Measurements from ENCODE around the gene RDH12.
"Not testable (repeated sequence)": the region's sequence is repeated elsewhere in the genome, so short reads cannot be mapped to it uniquely, and the experiment has no call there.

The RDH12 gene

DNA sequence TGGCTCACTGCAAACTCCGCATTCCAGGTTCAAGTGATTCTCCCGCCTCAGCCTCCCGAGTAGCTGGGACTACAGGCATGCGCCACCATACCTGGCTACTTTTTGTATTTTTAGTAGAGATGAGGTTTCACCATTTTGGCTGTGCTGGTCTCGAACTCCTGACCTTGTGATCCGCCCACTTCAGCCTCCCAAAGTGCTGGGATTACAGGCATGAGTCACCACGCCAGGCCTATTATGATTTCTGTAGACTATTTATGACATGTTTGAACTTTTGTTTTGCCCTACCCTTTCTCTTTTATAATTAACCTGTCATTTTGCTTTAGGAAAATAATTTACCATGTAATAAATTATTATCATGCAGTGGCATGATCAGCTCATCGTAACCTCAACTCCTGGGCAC, at the start of gene RDH12:
TSS of gene RDH12 (plus strand) at position 395 of the 400 bp plus-strand sequence. CDS start 20,757 bp downstream, outside the sequence.
- not testable (repeated sequence) for DNase-seq (ENCODE audit: low read depth, low spot score)

DNA sequence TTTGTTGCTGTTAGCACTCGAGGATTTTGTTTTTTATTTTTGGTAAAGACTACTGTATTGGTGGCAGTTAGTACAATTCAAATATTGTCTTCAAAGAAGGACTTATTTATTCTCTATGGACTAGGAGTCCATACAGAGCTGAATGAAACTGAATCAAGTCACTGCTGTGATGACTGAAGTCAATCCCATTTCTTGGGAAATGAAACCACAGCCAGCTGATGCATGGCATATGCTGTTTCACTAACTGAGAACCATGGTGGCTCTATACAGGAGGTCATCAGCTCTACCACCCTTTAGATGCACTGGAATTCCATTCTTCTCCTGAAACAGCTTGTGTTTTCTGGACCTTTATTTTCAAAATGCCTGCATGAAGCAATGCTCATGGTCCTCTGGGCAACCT, 49.5 kb upstream of the RDH12 start:
- DNase-seq (ENCODE audit: low read depth, low spot score): no peak

DNA sequence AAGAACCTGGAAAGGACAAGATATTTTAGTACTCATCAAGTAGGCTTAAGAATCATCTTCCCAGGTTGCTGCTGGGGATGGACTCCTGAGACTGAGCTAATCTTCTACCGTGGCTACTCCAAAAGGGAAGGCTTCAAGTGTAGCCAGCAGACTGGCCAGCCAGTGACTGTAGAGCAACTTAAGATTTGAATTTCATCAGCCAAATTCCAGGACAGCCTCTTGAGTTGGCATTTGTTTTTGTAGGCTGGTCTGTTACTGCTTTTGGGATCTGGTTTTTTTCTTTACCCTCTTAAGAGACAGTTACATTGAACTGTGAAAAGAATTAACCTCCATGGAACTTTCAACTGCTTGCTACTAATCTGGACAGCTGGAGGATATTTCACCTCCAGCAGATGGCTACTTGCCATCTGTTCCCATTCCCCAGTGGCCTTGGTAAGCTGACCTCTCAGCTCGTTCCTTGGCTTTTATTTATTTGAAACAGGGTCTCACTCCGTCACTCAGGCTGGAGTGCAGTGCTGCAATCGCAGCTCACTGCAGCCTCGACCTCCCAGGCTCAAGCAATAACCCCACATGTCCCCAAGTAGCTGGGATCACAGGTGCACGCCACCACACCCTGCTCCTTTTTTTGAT, 47.9 kb upstream of the RDH12 start:
- DNase-seq (ENCODE audit: low read depth, low spot score): no peak

DNA sequence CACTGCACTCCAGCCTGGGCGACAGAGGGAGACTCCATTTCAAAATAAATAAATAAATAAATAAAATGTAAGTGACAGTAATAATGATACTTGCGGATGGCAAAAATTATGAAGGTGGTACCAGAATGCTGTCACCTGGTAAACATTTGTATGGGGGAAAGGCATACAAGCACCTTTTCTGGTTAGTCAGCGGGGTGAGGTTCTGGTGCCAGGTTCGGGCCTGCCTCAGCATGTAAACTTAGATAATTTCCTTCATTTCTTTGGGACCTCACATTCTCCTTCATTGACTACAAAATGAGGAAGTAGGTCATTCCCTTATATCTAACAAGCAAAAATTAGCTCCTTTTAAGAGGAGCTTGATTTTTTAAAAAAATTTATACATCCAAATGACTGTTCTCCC, 38.1 kb upstream of the RDH12 start:
- no peak for DNase-seq (ENCODE audit: low read depth, low spot score)

DNA sequence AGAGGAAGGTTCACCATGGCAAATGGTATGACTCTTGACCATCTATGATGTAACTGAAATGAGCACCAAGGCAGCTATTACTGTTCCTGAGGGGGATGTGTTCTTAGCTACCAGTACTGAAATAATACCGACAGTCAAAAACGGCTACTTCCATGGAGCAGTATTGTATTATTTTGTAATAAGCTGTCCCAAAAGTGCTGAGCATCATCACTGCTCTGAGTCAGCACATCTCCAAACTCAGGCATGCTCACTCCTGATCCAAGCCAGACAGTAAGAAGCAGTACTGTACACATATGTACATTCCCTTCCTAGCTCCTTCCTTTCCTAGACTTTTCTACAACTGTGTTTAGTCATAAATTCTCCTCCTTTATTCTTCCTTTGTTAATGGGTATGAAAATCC, 35.8 kb upstream of the RDH12 start:
- DNase-seq (ENCODE audit: low read depth, low spot score): no peak

DNA sequence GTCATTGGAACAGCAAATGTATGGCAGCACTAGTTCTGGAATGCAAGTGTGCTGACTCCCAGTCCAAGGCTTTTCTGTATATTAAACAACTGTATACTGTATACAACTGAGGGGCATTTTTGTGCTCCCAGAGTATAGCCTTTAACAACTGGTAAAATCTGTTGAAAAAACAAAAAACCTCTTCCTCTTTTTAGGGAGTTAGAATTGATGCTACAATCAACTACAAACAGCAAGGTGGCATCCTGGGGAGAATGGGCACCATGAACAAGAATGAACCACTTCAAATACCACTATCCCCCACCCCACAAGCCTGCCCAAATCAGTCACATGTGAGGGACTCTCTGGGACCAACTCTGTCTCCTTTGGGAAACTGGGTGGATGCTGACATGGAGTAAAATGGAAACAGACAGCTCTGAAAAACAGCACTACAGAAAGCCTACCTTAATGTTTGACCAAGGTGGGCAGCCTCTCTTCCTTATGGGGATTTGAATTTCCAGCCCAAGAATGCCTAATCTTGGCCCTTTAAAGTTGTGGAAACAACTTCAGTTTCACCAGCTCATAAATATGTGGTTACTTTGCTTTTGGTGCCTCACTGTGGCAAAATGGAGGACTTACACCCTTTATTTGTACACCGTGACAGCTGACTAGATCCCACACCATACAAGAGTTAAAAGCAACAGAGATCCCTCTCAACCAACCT, 34.8 kb upstream of the RDH12 start:
- peak; percentile 39 for DNase-seq (ENCODE audit: low read depth, low spot score)

DNA sequence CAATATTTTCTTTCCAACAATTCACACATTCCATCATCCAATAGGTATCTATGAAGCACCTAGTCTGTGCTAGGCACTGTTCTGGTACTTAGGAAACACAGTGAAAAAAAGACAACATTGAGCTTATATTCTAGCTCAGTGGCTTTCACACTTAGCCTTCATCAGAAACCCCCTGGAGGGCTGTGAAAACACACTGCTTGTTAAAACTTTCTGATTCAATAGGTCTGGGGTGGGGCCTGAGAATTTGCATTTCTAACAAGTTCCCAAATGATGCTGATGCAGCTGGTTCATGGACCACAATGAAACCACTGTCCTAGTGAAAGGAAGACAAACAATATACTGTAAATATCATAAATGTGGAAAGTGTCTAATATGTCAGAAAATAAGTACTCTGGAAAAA, 33.1 kb upstream of the RDH12 start:
- DNase-seq (ENCODE audit: low read depth, low spot score): no peak

DNA sequence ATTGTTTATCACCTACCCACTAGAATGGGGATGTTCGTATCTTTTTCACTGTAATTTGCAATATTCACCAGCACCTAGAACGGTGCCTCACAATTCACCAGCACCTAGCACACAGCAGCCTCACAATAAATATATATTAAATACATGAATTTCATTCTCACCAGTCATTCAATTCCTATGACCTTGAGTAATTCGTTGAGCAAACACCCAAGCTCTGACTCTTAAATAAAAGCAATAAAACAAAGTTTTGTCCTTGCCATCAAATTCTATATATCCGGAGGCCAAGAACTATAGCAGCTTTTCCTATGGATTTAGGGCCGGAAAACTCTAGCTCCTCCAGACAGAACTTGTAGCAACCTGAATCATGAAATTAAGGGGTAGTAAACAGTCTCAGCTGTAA, 28.2 kb upstream of the RDH12 start:
- no peak for DNase-seq (ENCODE audit: low read depth, low spot score)

DNA sequence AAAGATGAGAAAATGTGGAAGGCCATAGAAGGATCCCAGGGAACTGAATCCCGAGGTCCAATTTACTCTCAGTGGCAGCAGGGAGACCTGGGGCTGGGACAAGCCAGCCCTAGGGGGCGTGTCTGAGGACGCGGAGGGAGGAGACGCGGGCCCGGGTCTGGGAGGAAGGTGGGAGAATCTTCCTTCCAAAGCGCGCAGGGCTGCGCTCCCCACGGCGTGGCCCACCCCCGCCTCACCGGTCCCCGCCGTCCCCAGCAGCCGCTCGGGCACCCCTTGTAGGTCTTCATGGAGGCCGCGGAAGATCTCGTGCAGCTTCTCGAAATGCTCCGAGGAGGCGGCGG, 27.6 kb upstream of the RDH12 start:
- DNase-seq (ENCODE audit: low read depth, low spot score): no peak

DNA sequence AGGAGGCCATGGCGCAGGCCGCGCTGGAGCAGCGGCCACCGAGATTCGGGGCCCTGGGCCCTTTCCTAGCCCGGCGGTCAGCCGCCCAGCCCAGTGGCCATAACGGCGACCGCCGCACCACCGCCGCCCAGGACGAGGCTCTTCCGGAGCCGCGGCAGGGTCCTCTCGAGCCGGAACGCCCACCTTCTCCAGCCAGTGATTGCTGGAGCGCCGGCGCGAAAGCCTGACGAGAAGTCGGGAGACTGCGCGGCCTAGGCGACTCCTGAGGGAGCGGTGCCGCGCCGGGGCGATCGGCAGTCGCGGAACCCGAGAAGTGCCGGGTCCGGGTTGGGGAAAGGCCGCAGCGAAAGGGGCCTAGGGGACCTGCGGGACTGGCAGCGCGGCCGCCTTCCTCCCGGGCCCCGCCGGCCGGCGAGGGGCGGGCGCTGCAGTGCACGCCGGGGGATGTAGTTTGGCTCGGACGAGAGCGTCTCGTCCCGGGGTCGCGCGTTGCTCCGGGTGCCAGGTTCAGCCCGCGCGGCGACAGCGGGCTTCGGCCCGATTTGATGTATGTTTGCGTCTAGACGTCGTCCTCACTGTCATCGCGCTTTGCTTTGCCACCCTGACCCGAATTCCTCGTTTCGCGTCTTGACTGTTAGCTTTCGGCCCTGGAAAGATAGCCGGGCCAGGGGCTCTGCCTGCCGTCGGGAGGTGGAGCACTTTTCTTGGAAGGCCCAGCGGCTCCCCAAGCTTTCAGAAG, 27.0 kb upstream of the RDH12 start, which contains the start of gene VTI1B:
TSS of gene VTI1B (minus strand) at position 153 of the 739 bp plus-strand sequence. CDS start at position 10, 143 bp downstream.
- DNase-seq (ENCODE audit: low read depth, low spot score): peak; percentile 51

DNA sequence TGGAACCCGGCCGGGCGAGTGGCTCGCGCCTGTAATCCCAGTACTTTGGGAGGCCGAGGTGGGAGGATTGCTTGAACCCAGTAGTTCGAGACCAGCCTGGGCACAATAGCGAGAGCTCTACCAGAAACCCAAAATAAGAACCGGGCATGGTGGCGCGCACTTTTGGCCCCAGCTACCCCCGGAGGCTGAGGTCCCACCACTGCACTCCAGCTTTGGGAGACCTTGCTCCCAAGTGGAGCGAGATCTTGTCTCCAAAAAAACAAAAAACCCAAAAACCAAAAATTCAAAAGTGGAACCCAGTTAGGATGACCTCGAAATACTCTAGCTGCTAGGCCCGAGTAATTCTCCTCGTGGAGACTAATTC, 26.5 kb upstream of the RDH12 start:
- no peak for DNase-seq (ENCODE audit: low read depth, low spot score)

DNA sequence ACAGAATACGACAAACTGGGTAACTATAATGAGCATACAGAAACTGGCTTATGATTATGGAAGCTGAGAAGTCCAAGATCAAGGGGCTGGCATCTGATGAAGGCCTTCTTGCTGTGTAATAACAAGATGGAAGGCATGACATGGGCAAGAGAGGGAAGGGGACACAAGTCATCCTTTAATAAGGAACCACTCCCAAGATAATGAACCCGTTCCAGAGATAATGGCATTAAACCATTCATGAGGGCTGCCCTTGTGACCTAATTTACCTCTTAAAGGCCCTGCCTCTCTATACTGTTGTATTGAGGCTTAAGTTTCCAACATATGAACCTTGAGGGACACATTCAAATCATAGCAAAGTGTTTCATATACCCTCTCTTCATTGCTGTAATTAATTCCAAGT, 22.7 kb upstream of the RDH12 start:
- DNase-seq (ENCODE audit: low read depth, low spot score): no peak

DNA sequence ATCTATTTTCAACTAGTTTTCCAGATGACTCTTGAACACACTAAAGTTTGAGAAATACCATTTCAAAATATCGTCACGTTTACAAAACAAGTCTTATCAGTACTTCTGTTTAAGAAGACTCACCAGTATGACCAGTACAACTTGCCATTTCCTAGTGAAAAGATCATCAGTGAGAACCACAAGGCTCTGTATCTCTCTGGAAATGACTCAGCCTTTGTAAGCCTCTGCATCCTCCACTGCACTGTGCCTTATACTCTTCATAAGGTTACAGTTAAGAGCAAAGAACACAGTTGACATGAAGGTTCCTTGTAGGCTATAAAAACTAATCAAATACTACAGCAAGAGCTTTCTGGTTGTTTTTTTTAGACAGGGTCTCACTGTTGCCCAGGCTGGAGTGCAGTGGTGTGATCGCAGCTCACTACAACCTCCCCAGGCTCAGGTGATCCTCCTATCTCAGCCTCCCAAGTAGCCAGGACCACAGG, 21.5 kb upstream of the RDH12 start:
- DNase-seq (ENCODE audit: low read depth, low spot score): no peak

DNA sequence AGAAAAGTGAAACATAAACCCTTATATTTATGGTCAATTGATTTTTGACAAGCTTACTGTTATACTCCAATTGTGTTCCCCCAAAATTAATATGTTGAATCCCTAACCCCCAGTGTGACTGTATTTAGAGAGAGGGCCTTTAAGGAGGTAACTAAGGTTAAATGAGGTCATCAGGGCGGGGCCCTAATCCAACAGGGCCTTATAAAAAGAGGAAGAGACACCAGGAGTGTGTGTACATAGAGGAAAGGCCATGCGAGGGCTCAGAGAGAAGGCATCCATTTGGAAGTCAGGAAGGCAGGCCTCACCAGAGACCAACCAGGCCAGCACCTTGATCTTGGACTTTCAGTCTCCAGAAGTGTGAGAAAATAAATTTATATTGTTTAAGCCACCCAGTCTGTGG, 20.7 kb upstream of the RDH12 start:
- no peak for DNase-seq (ENCODE audit: low read depth, low spot score)

DNA sequence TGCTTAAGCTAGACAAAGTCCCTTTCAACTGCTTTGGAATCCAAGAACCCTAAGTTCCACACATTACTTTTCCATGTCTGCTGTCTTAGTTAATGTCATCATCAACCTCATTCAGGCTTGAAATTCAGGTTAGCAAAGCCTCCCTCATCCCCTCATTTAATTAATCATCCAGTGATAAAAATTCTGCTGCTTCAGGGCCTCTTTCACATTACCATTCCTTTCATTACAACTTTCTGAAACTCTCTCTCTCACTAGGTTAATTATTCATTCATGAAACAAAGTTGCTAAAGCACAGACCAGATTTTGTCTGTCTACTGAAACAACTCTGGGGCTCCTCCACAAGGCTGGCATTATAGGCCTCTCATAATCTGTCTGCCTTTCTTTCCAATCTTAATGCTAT, 17.8 kb upstream of the RDH12 start:
- no peak for DNase-seq (ENCODE audit: low read depth, low spot score)

DNA sequence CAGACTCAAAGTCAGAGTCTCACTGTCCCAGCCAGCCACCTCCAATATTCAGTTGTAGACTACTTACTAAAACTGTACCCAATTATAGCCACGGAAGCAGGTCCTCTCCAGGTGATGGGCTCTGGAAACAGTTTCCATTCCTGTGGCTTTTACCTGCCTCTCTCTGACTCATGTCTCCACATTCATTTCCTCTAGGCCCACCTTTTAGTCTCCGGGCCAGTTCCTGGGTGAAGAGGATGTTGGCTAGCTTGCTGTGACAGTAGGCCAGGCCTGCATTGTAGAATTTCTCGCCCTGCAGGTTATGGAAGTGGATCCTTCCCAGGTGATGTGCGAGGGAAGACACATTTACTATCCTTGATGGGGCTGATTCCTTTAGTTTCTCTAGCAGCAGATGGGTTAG, 11.7 kb upstream of the RDH12 start:
- no peak for DNase-seq (ENCODE audit: low read depth, low spot score)

DNA sequence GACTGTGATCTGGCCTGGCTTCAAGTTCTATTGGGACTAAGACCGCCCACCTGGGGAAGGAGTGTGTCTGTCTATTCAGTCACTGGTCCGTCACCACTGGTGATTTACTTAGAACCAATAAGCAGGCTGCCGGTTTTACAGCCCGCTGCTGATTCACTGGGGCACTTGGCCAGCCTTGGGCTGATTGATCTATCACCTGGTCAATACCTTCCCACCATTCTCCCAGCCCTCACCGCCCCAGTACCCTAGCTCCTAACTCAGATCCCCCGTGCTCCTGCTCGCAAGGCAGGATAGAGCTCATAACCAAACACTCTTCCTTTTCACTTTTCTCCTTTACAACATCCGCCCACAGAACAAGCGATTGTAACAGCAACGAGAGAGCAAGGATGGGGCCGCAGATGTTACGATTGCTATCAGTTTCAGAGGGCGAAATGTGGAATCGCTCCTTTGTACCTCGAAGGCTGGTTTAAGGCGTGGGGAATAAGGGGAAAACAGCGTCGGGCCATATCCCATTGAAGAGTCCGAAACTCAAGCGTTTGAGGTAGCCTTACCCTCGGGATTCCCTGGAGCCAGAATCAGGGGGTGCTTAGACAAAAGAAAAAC, 6.8 kb upstream of the RDH12 start:
- peak; percentile 62 for DNase-seq (ENCODE audit: low read depth, low spot score)

DNA sequence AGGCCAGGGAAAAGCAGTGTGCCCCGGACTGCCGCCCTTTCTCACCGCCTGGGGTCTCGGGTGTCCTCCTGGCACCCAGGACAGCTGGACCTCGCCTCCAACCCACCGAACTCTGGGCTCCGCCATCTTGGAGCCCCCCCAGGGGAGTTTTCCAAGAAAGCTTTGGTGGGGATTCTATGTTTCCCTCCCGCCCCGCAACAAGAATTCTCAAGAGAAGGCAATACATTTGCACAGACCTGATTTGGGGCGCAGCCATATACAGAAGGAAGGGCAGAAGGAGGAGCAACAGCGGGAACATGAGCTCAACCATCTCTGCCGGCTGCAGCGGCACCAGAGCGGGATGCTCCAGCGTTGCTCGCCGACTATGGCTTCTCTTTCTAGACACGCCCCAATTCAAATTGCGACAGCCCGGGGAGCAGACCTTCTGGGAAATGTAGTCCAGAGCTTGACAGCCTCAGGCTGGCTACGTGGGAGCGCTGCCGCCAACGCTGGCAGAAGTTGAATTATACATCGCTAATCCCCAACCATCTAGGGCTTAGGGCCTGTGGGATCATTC, 6.2 kb upstream of the RDH12 start, which contains the start of gene RDH11:
TSS of gene RDH11 (minus strand) at position 371 of the 556 bp plus-strand sequence. CDS start at position 310, 61 bp downstream.
- DNase-seq (ENCODE audit: low read depth, low spot score): peak; percentile 72

DNA sequence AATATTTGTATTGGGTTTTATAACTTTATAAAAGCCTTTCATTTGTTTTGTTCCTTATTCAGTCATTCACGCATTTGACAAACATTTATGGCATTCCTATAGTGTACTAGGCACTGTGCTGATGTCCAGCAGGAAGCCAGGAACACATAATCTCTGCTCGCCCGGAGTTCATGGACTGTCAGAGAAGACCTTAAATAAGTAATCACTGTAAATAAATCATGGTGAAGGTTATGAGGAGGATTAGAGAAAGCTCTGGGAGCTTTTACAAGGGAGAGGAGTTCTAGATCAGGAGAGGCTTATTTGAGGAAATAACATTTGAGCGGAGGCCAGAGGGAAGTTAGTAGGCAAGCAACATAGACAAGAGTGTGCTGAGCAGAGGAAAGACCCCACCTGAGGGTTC, 4.7 kb upstream of the RDH12 start:
- no peak for DNase-seq (ENCODE audit: low read depth, low spot score)

DNA sequence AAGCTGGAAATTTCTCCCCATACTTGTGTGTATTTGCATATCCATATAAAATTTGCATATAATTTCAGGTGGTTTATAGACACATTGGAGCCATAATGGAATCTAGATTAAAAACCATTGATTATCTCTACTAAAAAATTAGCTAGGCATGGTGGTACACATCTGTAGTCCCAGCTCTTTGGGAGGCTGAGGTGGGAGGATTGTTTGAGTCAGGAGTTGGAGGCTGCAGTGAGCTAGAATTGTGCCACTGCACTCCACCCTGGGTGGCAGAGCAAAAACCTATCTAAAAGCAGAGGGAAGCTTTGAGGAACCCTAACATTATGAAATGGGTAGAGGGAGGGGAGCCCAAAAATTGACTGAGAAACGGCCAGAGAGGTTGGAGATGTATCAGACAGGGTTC, 3.5 kb upstream of the RDH12 start:
- no peak for DNase-seq (ENCODE audit: low read depth, low spot score)

DNA sequence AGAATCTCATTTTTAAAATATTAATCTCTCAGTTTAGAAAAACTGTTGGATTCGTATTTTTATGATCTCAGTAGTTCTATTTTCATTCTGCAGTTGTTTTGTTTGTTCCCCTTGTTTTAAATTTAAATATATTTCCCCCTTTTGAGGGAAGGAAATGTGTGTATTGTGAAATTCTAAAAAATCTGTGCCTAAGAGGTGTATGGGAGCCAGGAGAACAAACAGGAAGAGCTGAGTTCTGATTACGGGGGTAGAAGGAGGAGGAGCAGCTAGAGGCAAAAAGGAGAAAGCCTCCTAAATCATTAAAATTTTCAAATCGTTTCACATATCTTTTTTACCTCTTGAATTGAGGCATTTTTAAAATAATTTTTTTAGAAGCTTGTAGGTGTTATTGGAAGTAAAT, 2.3 kb downstream of the RDH12 start:
- DNase-seq (ENCODE audit: low read depth, low spot score): no peak
